Natural killer cell (primary cell): ENCODE results near the gene ALS2. TPM values are rescaled to one million over a fixed set of nuclear protein-coding genes. Genes with fewer than 3 reads are reported as not detected.

Source experiments
- ATAC-seq, 3 donors: fragments of 150-1000 bp in 2 of 3; fragments of 200-7000 bp in 1 of 3; cut with Tn5 transposase; 1 replicate in 1 of 3; 2 replicates in 2 of 3; pipeline ENCODE4 v1.10.0; 2021; ENCODE audit warnings: mild to moderate bottlenecking in 2 of 3, moderate library complexity in 2 of 3
- DNase-seq, 2 donors: peaks; one replicate each; pipeline versions ENCODE4 v3.0.0 to v3.0.0-alpha.2; 2013 to 2021; ENCODE audit warnings: mixed read lengths in 1 of 2
- H3K27ac ChIP-seq: one replicate; pipeline ENCODE4 v1.5.1; 2013; ENCODE audit warnings: mild to moderate bottlenecking, low read length
- H3K27me3 ChIP-seq: one replicate; pipeline ENCODE4 v1.6.1; 2013; ENCODE audit warnings: low read length; ENCODE audit not compliant: control insufficient read depth, insufficient read depth
- H3K36me3 ChIP-seq: one replicate; pipeline ENCODE4 v1.6.1; 2013; ENCODE audit warnings: low read length; ENCODE audit not compliant: control insufficient read depth, insufficient read depth
- H3K4me1 ChIP-seq: one replicate; pipeline ENCODE4 v1.6.1; 2013; ENCODE audit warnings: low read length; ENCODE audit not compliant: control insufficient read depth, insufficient read depth
- H3K4me3 ChIP-seq: one replicate; pipeline ENCODE4 v1.5.1; 2013; ENCODE audit warnings: low read length
- H3K9me3 ChIP-seq: one replicate; pipeline ENCODE4 v1.6.1; 2013; ENCODE audit warnings: low read length; ENCODE audit not compliant: control insufficient read depth, insufficient read depth
- H3K27ac Mint-ChIP-seq, 2 donors: one replicate each; pipeline ENCODE4 v1.8.0; 2022; ENCODE audit warnings: mild to moderate bottlenecking in 2 of 2, mixed read lengths in 2 of 2, moderate library complexity in 1 of 2
- H3K27me3 Mint-ChIP-seq, 2 donors: one replicate each; pipeline ENCODE4 v1.8.0; 2022; ENCODE audit warnings: low read depth in 2 of 2, mixed read lengths in 2 of 2
- H3K36me3 Mint-ChIP-seq: one replicate; pipeline ENCODE4 v1.8.0; 2022; ENCODE audit warnings: mixed read lengths
- H3K4me1 Mint-ChIP-seq, 2 donors: one replicate each; pipeline ENCODE4 v1.8.0; 2022; ENCODE audit warnings: mixed read lengths in 2 of 2
- H3K4me3 Mint-ChIP-seq: one replicate; pipeline ENCODE4 v1.8.0; 2022; ENCODE audit warnings: mild to moderate bottlenecking, moderate library complexity, mixed read lengths
- H3K9me3 Mint-ChIP-seq, 2 donors: one replicate each; pipeline ENCODE4 v1.8.0; 2022; ENCODE audit warnings: mixed read lengths in 2 of 2
- WGBS: methylation state at CpG from one replicate; pipeline ENCODE4 v1.1.7; 2013; ENCODE audit warnings: missing lambda C conversion rate; ENCODE audit not compliant: insufficient coverage; 5-methylcytosine and 5-hydroxymethylcytosine counted together
- intact Hi-C: fragments of 100-400 bp; cut with micrococcal nuclease; formaldehyde crosslinking; loops from one replicate; pipeline ENCODE4 v1.14.2; 2022
- total RNA-seq, 4 donors: library from RNA; stranded (reverse); fragments of 120-200 nt in 1 of 4; gene quantifications; one replicate each; pipeline versions ENCODE4 v1.2.3 to v1.2.4, GENCODE V29; 2013 to 2022
- TF ChIP-seq, protein P1 (sequence below): fragments of 200-600 bp; IDR thresholded peaks from one replicate; pipeline ENCODE4 v1.8.0; 2022; ENCODE audit warnings: antibody characterized with exemption

ALS2 gene
- total RNA-seq, 3 donors from 2014 or later (not counting 1 experiment from before 2014, with no cell fraction given), result 15.0 to 28.6 (median 19.1) TPM

- intact Hi-C loops, result no loop called here
- WGBS, result 82% methylated on average over 6 of the region's 7 CpGs
These were observed 17.6 kb upstream of the ALS2 start for GRCh38 chr2:201798252-201798913.

GRCh38 chr2:201797175-201797840 lies 16.6 kb upstream of the ALS2 start:
- ATAC-seq (no peak), DNase-seq (no peak)
- Mint-ChIP-seq H3K36me3 (no peaks in the 10 kb centered on the region), H3K27me3 (peaks cover 16 to 26% of the 10 kb centered on the region in 2 donors), H3K27ac (no peak overlapping the region), H3K4me1 (no peaks in the 10 kb centered on the region), H3K4me3 (no peak overlapping the region), H3K9me3 (no peaks in the 10 kb centered on the region)
- Histone ChIP-seq H3K9me3 (no peaks in the 10 kb centered on the region), H3K27me3 (peaks cover 4% of the 10 kb centered on the region), H3K27ac (no peak overlapping the region), H3K4me3 (no peak overlapping the region), H3K4me1 (no peaks in the 10 kb centered on the region), H3K36me3 (no peaks in the 10 kb centered on the region)
- WGBS, result 71% methylated on average over 1 of the region's 5 CpGs
- intact Hi-C loops, result no loop called here
- TF ChIP-seq, protein P1, sequence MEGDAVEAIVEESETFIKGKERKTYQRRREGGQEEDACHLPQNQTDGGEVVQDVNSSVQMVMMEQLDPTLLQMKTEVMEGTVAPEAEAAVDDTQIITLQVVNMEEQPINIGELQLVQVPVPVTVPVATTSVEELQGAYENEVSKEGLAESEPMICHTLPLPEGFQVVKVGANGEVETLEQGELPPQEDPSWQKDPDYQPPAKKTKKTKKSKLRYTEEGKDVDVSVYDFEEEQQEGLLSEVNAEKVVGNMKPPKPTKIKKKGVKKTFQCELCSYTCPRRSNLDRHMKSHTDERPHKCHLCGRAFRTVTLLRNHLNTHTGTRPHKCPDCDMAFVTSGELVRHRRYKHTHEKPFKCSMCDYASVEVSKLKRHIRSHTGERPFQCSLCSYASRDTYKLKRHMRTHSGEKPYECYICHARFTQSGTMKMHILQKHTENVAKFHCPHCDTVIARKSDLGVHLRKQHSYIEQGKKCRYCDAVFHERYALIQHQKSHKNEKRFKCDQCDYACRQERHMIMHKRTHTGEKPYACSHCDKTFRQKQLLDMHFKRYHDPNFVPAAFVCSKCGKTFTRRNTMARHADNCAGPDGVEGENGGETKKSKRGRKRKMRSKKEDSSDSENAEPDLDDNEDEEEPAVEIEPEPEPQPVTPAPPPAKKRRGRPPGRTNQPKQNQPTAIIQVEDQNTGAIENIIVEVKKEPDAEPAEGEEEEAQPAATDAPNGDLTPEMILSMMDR, result no peak

More at GRCh38 chr2:201798252-201798913, 17.6 kb upstream of the ALS2 start:
- H3K4me1 Mint-ChIP-seq, result no peaks in the 10 kb centered on the region
- Histone ChIP-seq H3K27me3 (peaks cover 7% of the 10 kb centered on the region), H3K36me3 (no peaks in the 10 kb centered on the region), H3K9me3 (no peaks in the 10 kb centered on the region), H3K4me1 (no peaks in the 10 kb centered on the region), H3K27ac (no peak overlapping the region), H3K4me3 (no peak overlapping the region)
- no peak overlapping the region for H3K4me3 Mint-ChIP-seq
- peaks cover 18 to 36% of the 10 kb centered on the region in 2 donors for H3K27me3 Mint-ChIP-seq
- ATAC-seq (no peak), DNase-seq (no peak)
- H3K27ac Mint-ChIP-seq, result no peak overlapping the region
- no peaks in the 10 kb centered on the region for H3K36me3 Mint-ChIP-seq
- H3K9me3 Mint-ChIP-seq, result no peaks in the 10 kb centered on the region
- TF ChIP-seq, protein P1, result no peak

GRCh38 chr2:201796478-201796865 lies 15.7 kb upstream of the ALS2 start:
- H3K4me1 Mint-ChIP-seq, result no peaks in the 10 kb centered on the region
- no peak overlapping the region for H3K27ac Mint-ChIP-seq
- TF ChIP-seq, protein P1, result no peak
- no peaks in the 10 kb centered on the region for H3K36me3 Mint-ChIP-seq
- Histone ChIP-seq H3K4me3 (no peak overlapping the region), H3K27me3 (peaks cover 4% of the 10 kb centered on the region), H3K36me3 (no peaks in the 10 kb centered on the region), H3K4me1 (no peaks in the 10 kb centered on the region), H3K27ac (no peak overlapping the region), H3K9me3 (no peaks in the 10 kb centered on the region)
- H3K27me3 Mint-ChIP-seq, result peaks cover 13 to 21% of the 10 kb centered on the region in 2 donors
- intact Hi-C loops, result no loop called here
- no peak overlapping the region for H3K4me3 Mint-ChIP-seq
- no peaks in the 10 kb centered on the region for H3K9me3 Mint-ChIP-seq
- no peak for DNase-seq
- ATAC-seq, result no peak
